ENCODE data around the gene CRK. TPM values are rescaled to one million over a fixed set of nuclear protein-coding genes. Genes with fewer than 3 reads are reported as not detected.

The CRK gene
- total RNA-seq, 1 donor from 2014 or later, result 57.5 TPM

GRCh38 chr17:1474402-1475189, 18.6 kb upstream of the CRK start:
- TF ChIP-seq CTCF (IDR thresholded peaks at IDR 0.05), result no peak
- TF ChIP-seq POLR2AphosphoS5 (IDR thresholded peaks at IDR 0.05; ENCODE audit: insufficient read depth in 1 of 2, low read depth in 1 of 2), result no peak
- TF ChIP-seq POLR2A (IDR thresholded peaks at IDR 0.05), result no peak
- H3K4me3 ChIP-seq, result no peak overlapping the region
- no peak overlapping the region for H3K27ac ChIP-seq
- no peaks in the 10 kb centered on the region for H3K4me1 ChIP-seq
- DNase-seq (ENCODE audit: extremely low spot score in 2 of 2), result no peak
- no peaks in the 10 kb centered on the region for H3K27me3 ChIP-seq
- intact Hi-C loops (cut with DNase I), result no loop called here
- no peaks in the 10 kb centered on the region for H3K9me3 ChIP-seq
- peaks cover 3 to 75% of the 10 kb centered on the region in 2 donors for H3K36me3 ChIP-seq

GRCh38 chr17:1473841-1474240, 17.8 kb upstream of the CRK start:
- H3K27me3 ChIP-seq, result no peaks in the 10 kb centered on the region
- H3K36me3 ChIP-seq, result peaks cover 0 to 74% of the 10 kb centered on the region in 2 donors
- no peak for TF ChIP-seq POLR2A (IDR thresholded peaks at IDR 0.05)
- no peak for TF ChIP-seq CTCF (IDR thresholded peaks at IDR 0.05)
- no peak for TF ChIP-seq POLR2AphosphoS5 (IDR thresholded peaks at IDR 0.05; ENCODE audit: insufficient read depth in 1 of 2, low read depth in 1 of 2)
- no peaks in the 10 kb centered on the region for H3K4me1 ChIP-seq
- no peaks in the 10 kb centered on the region for H3K9me3 ChIP-seq
- H3K27ac ChIP-seq, result no peak overlapping the region
- no peak overlapping the region for H3K4me3 ChIP-seq
- DNase-seq (ENCODE audit: extremely low spot score in 2 of 2), result no peak
- intact Hi-C loops (cut with DNase I), result no loop called here

- Histone ChIP-seq H3K4me3 (no peak overlapping the region), H3K4me1 (no peaks in the 10 kb centered on the region), H3K9me3 (no peaks in the 10 kb centered on the region), H3K36me3 (peaks cover 0 to 74% of the 10 kb centered on the region in 2 donors), H3K27ac (no peak overlapping the region), H3K27me3 (no peaks in the 10 kb centered on the region)
- TF ChIP-seq CTCF (IDR thresholded peaks at IDR 0.05) (no peak), POLR2A (IDR thresholded peaks at IDR 0.05) (no peak), POLR2AphosphoS5 (IDR thresholded peaks at IDR 0.05; ENCODE audit: insufficient read depth in 1 of 2, low read depth in 1 of 2) (no peak)
- intact Hi-C loops (cut with DNase I), result no loop called here
- DNase-seq (ENCODE audit: extremely low spot score in 2 of 2), result no peak
These were observed 17.1 kb upstream of the CRK start for GRCh38 chr17:1473170-1473569.

- no peak overlapping the region for H3K27ac ChIP-seq
- intact Hi-C loops (cut with DNase I), result no loop called here
- TF ChIP-seq POLR2AphosphoS5 (IDR thresholded peaks at IDR 0.05; ENCODE audit: insufficient read depth in 1 of 2, low read depth in 1 of 2), result no peak
- no peak for TF ChIP-seq CTCF (IDR thresholded peaks at IDR 0.05)
- TF ChIP-seq POLR2A (IDR thresholded peaks at IDR 0.05), result no peak
These were observed 16.1 kb upstream of the CRK start for GRCh38 chr17:1471911-1472821.

More at GRCh38 chr17:1471911-1472821, 16.1 kb upstream of the CRK start:
- no peak overlapping the region for H3K4me3 ChIP-seq
- no peaks in the 10 kb centered on the region for H3K4me1 ChIP-seq
- H3K36me3 ChIP-seq, result peaks cover 0 to 72% of the 10 kb centered on the region in 2 donors
- H3K9me3 ChIP-seq, result no peaks in the 10 kb centered on the region
- no peaks in the 10 kb centered on the region for H3K27me3 ChIP-seq
- DNase-seq (ENCODE audit: extremely low spot score in 2 of 2), result no peak
